Central memory CD4-positive, alpha-beta T cell (primary cell): ENCODE measurements around the gene TPCN2.
A peak's percentile ranks its signal among the peaks of the same experiment; 100 is the strongest.
"Not testable (repeated sequence)": the region's sequence is repeated elsewhere in the genome, so short reads cannot be mapped to it uniquely, and the experiment has no call there.

ENCODE experiments used
- DNase-seq: peaks from one replicate; pipeline ENCODE4 v3.0.0; 2022

The TPCN2 gene

GRCh38 chr11:69076129-69076791, 27.5 kb downstream of the TPCN2 start:
- no peak for DNase-seq

- DNase-seq = not testable (repeated sequence)
These were observed 28.2 kb downstream of the TPCN2 start for GRCh38 chr11:69076977-69077376.

- DNase-seq = no peak
These were observed 29.8 kb downstream of the TPCN2 start for GRCh38 chr11:69078508-69078907.

- DNase-seq = no peak
These were observed 30.3 kb downstream of the TPCN2 start for GRCh38 chr11:69078930-69079605.

GRCh38 chr11:69079661-69080256, 31.0 kb downstream of the TPCN2 start:
- no peak for DNase-seq

GRCh38 chr11:69080257-69080995, 31.7 kb downstream of the TPCN2 start:
- no peak for DNase-seq

GRCh38 chr11:69081180-69081579, 32.4 kb downstream of the TPCN2 start:
- DNase-seq = no peak

GRCh38 chr11:69083531-69084247, 35.0 kb downstream of the TPCN2 start:
- DNase-seq = no peak

- no peak for DNase-seq
These were observed 35.6 kb downstream of the TPCN2 start for GRCh38 chr11:69084371-69084770.

- no peak for DNase-seq
These were observed 36.9 kb downstream of the TPCN2 start for GRCh38 chr11:69085490-69086095.

- no peak for DNase-seq
These were observed 37.7 kb downstream of the TPCN2 start for GRCh38 chr11:69086152-69087132.

GRCh38 chr11:69087133-69087524, 38.4 kb downstream of the TPCN2 start:
- no peak for DNase-seq

GRCh38 chr11:69087811-69088210, 39.1 kb downstream of the TPCN2 start:
- DNase-seq = no peak

- peak; percentile 36 for DNase-seq
These were observed 40.0 kb downstream of the TPCN2 start for GRCh38 chr11:69088676-69089146.

GRCh38 chr11:69089258-69089657, 40.5 kb downstream of the TPCN2 start:
- DNase-seq = no peak

- no peak for DNase-seq
These were observed 43.0 kb downstream of the TPCN2 start for GRCh38 chr11:69091638-69092165.

- no peak for DNase-seq
These were observed 43.5 kb downstream of the TPCN2 start for GRCh38 chr11:69092263-69092662.

GRCh38 chr11:69093106-69093505, 44.4 kb downstream of the TPCN2 start:
- DNase-seq = no peak

- no peak for DNase-seq
These were observed 45.6 kb downstream of the TPCN2 start for GRCh38 chr11:69094111-69094914.

GRCh38 chr11:69094915-69095290, 46.2 kb downstream of the TPCN2 start:
- no peak for DNase-seq
